ENCODE data around the gene PDLIM1. TPM values are rescaled to one million over a fixed set of nuclear protein-coding genes. Genes with fewer than 3 reads are reported as not detected.

PDLIM1 gene
- total RNA-seq, 1 experiment from 2014 or later = 115 TPM

DNA sequence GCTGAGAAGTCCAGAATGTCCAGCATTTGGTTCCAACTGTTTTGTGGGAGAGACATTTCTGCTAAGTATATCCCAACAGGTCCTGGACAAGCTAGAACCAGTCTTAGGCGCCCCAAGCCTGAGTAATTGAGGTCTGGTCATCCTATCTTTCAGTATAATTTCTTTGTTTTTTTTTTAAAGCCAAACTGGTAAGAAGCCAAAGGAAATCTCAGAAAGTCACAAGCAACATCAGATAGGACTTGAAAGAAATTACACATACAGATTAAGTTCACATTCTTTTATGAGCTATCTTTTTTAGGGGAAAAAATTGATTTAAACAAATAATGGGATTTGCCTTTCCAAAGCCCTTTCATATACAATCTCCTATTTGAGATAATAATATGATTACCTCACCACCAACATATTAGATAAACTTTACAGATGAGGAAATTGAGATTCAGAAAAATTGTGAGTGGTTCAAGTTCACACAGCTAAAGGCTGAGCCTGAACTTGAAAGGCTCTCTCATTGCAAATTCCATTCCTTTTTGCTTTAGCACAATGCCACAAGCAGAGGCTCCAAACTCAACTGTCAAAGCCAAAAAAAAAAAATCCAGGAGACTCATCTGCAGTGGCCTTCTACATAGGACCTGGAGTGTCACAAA, 15.0 kb downstream of the PDLIM1 start:
- H3K27ac Mint-ChIP-seq = no peak overlapping the region
- Histone ChIP-seq H3K4me1 (ENCODE audit: insufficient read depth, low read length) (peaks cover 2% of the 10 kb centered on the region; the same call in 1 of the 2 replicates), H3K79me2 (ENCODE audit: insufficient read depth, low read length) (peaks cover 19% of the 10 kb centered on the region; the same call in 1 of the 2 replicates), H4K8ac (replicated peaks; ENCODE audit: insufficient read length, low read depth, low read length) (no peak overlapping the region), H2BK15ac (ENCODE audit: low read depth, low read length) (no peak overlapping the region), H3K18ac (ENCODE audit: insufficient read length, low read depth, low read length) (no peak overlapping the region), H4K91ac (ENCODE audit: insufficient read length, low read depth, low read length) (no peak overlapping the region), H2BK12ac (ENCODE audit: insufficient read length, low read depth, low read length) (no peak overlapping the region), H4K20me1 (ENCODE audit: control insufficient read depth, insufficient read depth, insufficient read length) (no peaks in the 10 kb centered on the region), H2AK5ac (ENCODE audit: insufficient read length, low read length) (no peak overlapping the region), H3K56ac (ENCODE audit: insufficient read length, low read depth, low read length) (no peak overlapping the region), H3K9ac (ENCODE audit: extremely low read depth, insufficient read length, low read length) (no peak overlapping the region), H2BK20ac (ENCODE audit: low read depth, low read length, poor library complexity, severe bottlenecking) (no peak overlapping the region), H3K27me3 (ENCODE audit: insufficient read depth, low read length) (no peaks in the 10 kb centered on the region), H4K5ac (ENCODE audit: insufficient read length, low read depth, low read length) (no peak overlapping the region), H2BK120ac (ENCODE audit: low read depth, low read length, poor library complexity, severe bottlenecking) (no peak overlapping the region), H3K4me2 (ENCODE audit: insufficient read depth, insufficient read length, low read length) (no peak overlapping the region), H3K23ac (ENCODE audit: insufficient read length, low read depth, low read length) (no peak overlapping the region), H2AFZ (ENCODE audit: low read length) (no peak overlapping the region), H3K23me2 (ENCODE audit: insufficient read length, low read depth, low read length, poor library complexity, severe bottlenecking) (no peaks in the 10 kb centered on the region), H2BK5ac (ENCODE audit: insufficient read length, low read length) (no peak overlapping the region), H3K4ac (ENCODE audit: low read depth, low read length) (no peak overlapping the region), H3K9me3 (ENCODE audit: control insufficient read depth, low read depth, low read length) (no peaks in the 10 kb centered on the region), H3K79me1 (ENCODE audit: insufficient read depth, low read depth, low read length, poor library complexity, severe bottlenecking) (peaks cover 4% of the 10 kb centered on the region), H3K27ac (ENCODE audit: insufficient read length, low read depth, low read length) (no peak overlapping the region), H3T11ph (ENCODE audit: low read length) (no peak overlapping the region), H3K14ac (ENCODE audit: insufficient read depth, low read length) (no peak overlapping the region)
- peaks cover 0 to 14% (median 11%) of the 10 kb centered on the region in 3 experiments; a peak in 3 of 7 replicates for H3K36me3 Mint-ChIP-seq (ENCODE audit: insufficient read depth in 1 of 3, low read depth in 3 of 3)
- H3K9me3 Mint-ChIP-seq = no peaks in the 10 kb centered on the region
- H3K27me3 Mint-ChIP-seq (ENCODE audit: low read depth) = no peaks in the 10 kb centered on the region
- H3K4me1 Mint-ChIP-seq = peaks cover 47 to 50% of the 10 kb centered on the region in 2 experiments
- H3K4me3 Mint-ChIP-seq = no peak overlapping the region
- no peak for DNase-seq
- WGBS (ENCODE audit: extremely low coverage, insufficient read length, low lambda C conversion rate) = no CpG with 5 or more reads among the region's 1 CpG
- TF ChIP-seq, protein P1, sequence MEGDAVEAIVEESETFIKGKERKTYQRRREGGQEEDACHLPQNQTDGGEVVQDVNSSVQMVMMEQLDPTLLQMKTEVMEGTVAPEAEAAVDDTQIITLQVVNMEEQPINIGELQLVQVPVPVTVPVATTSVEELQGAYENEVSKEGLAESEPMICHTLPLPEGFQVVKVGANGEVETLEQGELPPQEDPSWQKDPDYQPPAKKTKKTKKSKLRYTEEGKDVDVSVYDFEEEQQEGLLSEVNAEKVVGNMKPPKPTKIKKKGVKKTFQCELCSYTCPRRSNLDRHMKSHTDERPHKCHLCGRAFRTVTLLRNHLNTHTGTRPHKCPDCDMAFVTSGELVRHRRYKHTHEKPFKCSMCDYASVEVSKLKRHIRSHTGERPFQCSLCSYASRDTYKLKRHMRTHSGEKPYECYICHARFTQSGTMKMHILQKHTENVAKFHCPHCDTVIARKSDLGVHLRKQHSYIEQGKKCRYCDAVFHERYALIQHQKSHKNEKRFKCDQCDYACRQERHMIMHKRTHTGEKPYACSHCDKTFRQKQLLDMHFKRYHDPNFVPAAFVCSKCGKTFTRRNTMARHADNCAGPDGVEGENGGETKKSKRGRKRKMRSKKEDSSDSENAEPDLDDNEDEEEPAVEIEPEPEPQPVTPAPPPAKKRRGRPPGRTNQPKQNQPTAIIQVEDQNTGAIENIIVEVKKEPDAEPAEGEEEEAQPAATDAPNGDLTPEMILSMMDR (conservative IDR thresholded peaks at IDR 0.05) = no peak
